H1 (cell line): Measurements from ENCODE around the gene PCDHA9. TPM values are rescaled to one million over a fixed set of nuclear protein-coding genes. Genes with fewer than 3 reads are reported as not detected.

Experiments used
- CTCF ChIA-PET: fragments of 300-600 bp; sonication (Branson Sonifier 250); formaldehyde crosslinking; loops from one replicate; lab custom pipeline; 2021; ENCODE audit not compliant: partially characterized antibody; lab: Charles Lee
- POLR2A ChIA-PET: fragments of 300-600 bp; sonication (Branson Sonifier 250); formaldehyde crosslinking; loops from one replicate; lab custom pipeline; 2021; ENCODE audit warnings: inconsistent platforms; ENCODE audit not compliant: partially characterized antibody; lab: Charles Lee
- DNase-seq, 2 experiments: peaks; one replicate each; pipeline versions ENCODE4 v3.0.0 to v3.0.0-alpha.2; 2010 to 2022; ENCODE audit warnings: low spot score in 2 of 2, low read depth in 1 of 2, mixed read lengths in 1 of 2
- FAIRE-seq: peaks from 2 replicates; lab custom pipeline; 2011; peaks lifted over from hg19 to GRCh38; lab: Jason Lieb, UNC
- H2AFZ ChIP-seq: 2 replicates; pipeline ENCODE4 v1.8.1; 2012; ENCODE audit warnings: low read length, inconsistent platforms
- H2AK5ac ChIP-seq: 2 replicates; pipeline ENCODE4 v1.6.1; 2013; ENCODE audit warnings: low read depth, low read length
- H2BK120ac ChIP-seq: replicated peaks from 2 replicates; pipeline ENCODE3; 2013; ENCODE audit warnings: low read depth, low read length, inconsistent platforms
- H2BK12ac ChIP-seq: 2 replicates; pipeline ENCODE4 v1.6.1; 2013; ENCODE audit warnings: low read depth, low read length
- H2BK15ac ChIP-seq: 2 replicates; pipeline ENCODE4 v1.6.1; 2013; ENCODE audit warnings: low read length
- H2BK20ac ChIP-seq: 2 replicates; pipeline ENCODE4 v1.6.1; 2013; ENCODE audit warnings: low read length
- H2BK5ac ChIP-seq: 2 replicates; pipeline ENCODE4 v1.6.1; 2013; ENCODE audit warnings: low read depth, low read length
- H3K14ac ChIP-seq: 2 replicates; pipeline ENCODE4 v1.6.1; 2013; ENCODE audit warnings: inconsistent platforms; ENCODE audit not compliant: insufficient read length
- H3K18ac ChIP-seq: 2 replicates; pipeline ENCODE4 v1.6.1; 2013; ENCODE audit warnings: low read length; ENCODE audit errors: extremely low read depth
- H3K23ac ChIP-seq: 2 replicates; pipeline ENCODE4 v1.6.1; 2013; ENCODE audit warnings: inconsistent platforms; ENCODE audit not compliant: insufficient read length
- H3K23me2 ChIP-seq: 2 replicates; pipeline ENCODE4 v1.6.1; 2013; ENCODE audit warnings: low read depth, low read length
- H3K27ac ChIP-seq: 2 replicates; pipeline ENCODE4 v1.6.1; 2011; ENCODE audit warnings: low read depth, low read length, inconsistent platforms
- H3K27me3 ChIP-seq, 4 experiments: replicated peaks in 1 of 4; 1 replicate in 1 of 4; 2 replicates in 3 of 4; pipeline versions ENCODE4 v1.6.1 to v1.8.1; 2011 to 2013; ENCODE audit warnings: low read length in 3 of 4, mild to moderate bottlenecking in 3 of 4, inconsistent platforms in 2 of 4, mixed read lengths in 2 of 4, moderate library complexity in 1 of 4; ENCODE audit not compliant: control insufficient read depth in 3 of 4, insufficient read depth in 3 of 4; ENCODE audit errors: extremely low read depth in 1 of 4
- H3K36me3 ChIP-seq, 4 experiments: 2 replicates each; pipeline versions ENCODE4 v1.6.1 to v1.8.1; 2011 to 2013; ENCODE audit warnings: mild to moderate bottlenecking in 4 of 4, low read length in 3 of 4, moderate library complexity in 2 of 4, control low read depth in 1 of 4, inconsistent platforms in 1 of 4; ENCODE audit not compliant: insufficient read depth in 4 of 4, control insufficient read depth in 2 of 4
- H3K4ac ChIP-seq: replicated peaks from 2 replicates; pipeline ENCODE3; 2013; ENCODE audit warnings: low read length, low read depth, mixed read lengths, inconsistent platforms; ENCODE audit not compliant: insufficient read length
- H3K4me1 ChIP-seq, 4 experiments: replicated peaks in 1 of 4; 1 replicate in 1 of 4; 2 replicates in 3 of 4; pipeline versions ENCODE4 v1.6.1 to v1.8.1; 2011 to 2013; ENCODE audit warnings: low read length in 3 of 4, inconsistent platforms in 2 of 4, mixed read lengths in 1 of 4; ENCODE audit not compliant: insufficient read depth in 4 of 4, control insufficient read depth in 3 of 4
- H3K4me2 ChIP-seq, 2 experiments: 2 replicates each; pipeline versions ENCODE4 v1.6.1 to v1.8.1; 2011 to 2013; ENCODE audit warnings: low read depth in 2 of 2, low read length in 2 of 2, control low read depth in 1 of 2, inconsistent platforms in 1 of 2, mild to moderate bottlenecking in 1 of 2; ENCODE audit not compliant: insufficient read depth in 1 of 2
- H3K4me3 ChIP-seq, 4 experiments: fragments of 200-600, 300-600 bp in 1 of 4; sonication (generic), shearing (Covaris generic), sonication (Bioruptor Twin) in 1 of 4; 2 replicates each; pipeline versions ENCODE4 v1.5.1 to v1.8.1; 2011 to 2016; ENCODE audit warnings: low read length in 4 of 4, low read depth in 3 of 4, control low read depth in 2 of 4, inconsistent platforms in 2 of 4, mild to moderate bottlenecking in 2 of 4, mixed read lengths in 1 of 4, moderate library complexity in 1 of 4; ENCODE audit not compliant: insufficient read depth in 2 of 4; ENCODE audit errors: extremely low read depth in 1 of 4
- H3K56ac ChIP-seq: replicated peaks from 2 replicates; pipeline ENCODE3; 2013; ENCODE audit warnings: low read depth, mild to moderate bottlenecking, mixed read lengths, low read length, inconsistent platforms; ENCODE audit not compliant: insufficient read length
- H3K79me1 ChIP-seq: 2 replicates; pipeline ENCODE4 v1.6.1; 2013; ENCODE audit warnings: low read depth, low read length, control low read depth
- H3K79me2 ChIP-seq, 2 experiments: 2 replicates each; pipeline versions ENCODE4 v1.6.1 to v1.8.1; 2012 to 2013; ENCODE audit warnings: low read length in 2 of 2, mild to moderate bottlenecking in 2 of 2, inconsistent platforms in 1 of 2; ENCODE audit not compliant: insufficient read depth in 2 of 2, control insufficient read depth in 1 of 2
- H3K9ac ChIP-seq, 4 experiments: replicated peaks in 1 of 4; 1 replicate in 1 of 4; 2 replicates in 3 of 4; pipeline versions ENCODE4 v1.6.1 to v1.8.1; 2011 to 2013; ENCODE audit warnings: low read depth in 3 of 4, low read length in 3 of 4, control low read depth in 2 of 4, mild to moderate bottlenecking in 2 of 4, moderate library complexity in 2 of 4, inconsistent platforms in 1 of 4; ENCODE audit errors: extremely low read depth in 1 of 4
- H3K9me3 ChIP-seq, 2 experiments: 2 replicates each; pipeline versions ENCODE4 v1.6.1 to v1.8.1; 2012 to 2013; ENCODE audit warnings: mild to moderate bottlenecking in 2 of 2, moderate library complexity in 2 of 2, control low read depth in 1 of 2, inconsistent platforms in 1 of 2, low read depth in 1 of 2, low read length in 1 of 2, mixed read lengths in 1 of 2; ENCODE audit not compliant: insufficient read depth in 2 of 2
- H4K20me1 ChIP-seq, 2 experiments: replicated peaks in 1 of 2; 2 replicates each; pipeline versions ENCODE3 to v1.8.1; 2011 to 2013; ENCODE audit warnings: inconsistent platforms in 2 of 2, low read length in 2 of 2, mild to moderate bottlenecking in 1 of 2; ENCODE audit not compliant: insufficient read depth in 2 of 2, control insufficient read depth in 1 of 2
- H4K5ac ChIP-seq: 2 replicates; pipeline ENCODE4 v1.6.1; 2013; ENCODE audit warnings: low read length, low read depth, mixed read lengths, inconsistent platforms; ENCODE audit not compliant: insufficient read length
- H4K8ac ChIP-seq: 2 replicates; pipeline ENCODE4 v1.8.0; 2013; ENCODE audit warnings: mild to moderate bottlenecking, moderate library complexity, low read length, inconsistent platforms; ENCODE audit not compliant: insufficient read depth; ENCODE audit errors: extremely low read depth
- H4K91ac ChIP-seq: replicated peaks from 2 replicates; pipeline ENCODE3; 2013; ENCODE audit warnings: low read length, mixed read lengths, inconsistent platforms; ENCODE audit not compliant: insufficient read length
- CREB1 ChIP-seq: IDR thresholded peaks from 2 replicates; pipeline ENCODE4 v1.6.1; 2012; ENCODE audit warnings: inconsistent platforms
- GTF2F1 ChIP-seq: IDR thresholded peaks from 2 replicates; pipeline ENCODE4 v1.6.1; 2012; ENCODE audit warnings: low read depth, low read length, improper control_type of control experiment, borderline replicate concordance
- HDAC2 ChIP-seq, 2 experiments: fragments of 300-600 bp in 1 of 2; sonication (generic) in 1 of 2; IDR thresholded peaks; 2 replicates each; pipeline ENCODE4 v1.6.1; 2011 to 2012; ENCODE audit warnings: low read depth in 2 of 2, low read length in 2 of 2, mild to moderate bottlenecking in 2 of 2, moderate library complexity in 2 of 2, borderline replicate concordance in 1 of 2, inconsistent platforms in 1 of 2
- WGBS, 2 experiments: shearing (Covaris generic) in 1 of 2; methylation state at CpG; one replicate each; pipeline versions ENCODE4 v1.1.6 to v1.1.7; 2013 to 2015; ENCODE audit warnings: low lambda C conversion rate in 2 of 2, mixed read lengths in 2 of 2, inconsistent platforms in 1 of 2, low coverage in 1 of 2, missing lambda C conversion rate in 1 of 2; ENCODE audit not compliant: insufficient replicate concordance in 2 of 2, insufficient coverage in 1 of 2, insufficient read length in 1 of 2; ENCODE audit errors: extremely low coverage in 1 of 2, missing lambda C conversion rate in 1 of 2; 5-methylcytosine and 5-hydroxymethylcytosine counted together
- polyA plus RNA-seq, 7 experiments: library from polyadenylated mRNA; depleted of rRNA in 3 of 7; stranded (reverse) in 5 of 7; unstranded in 2 of 7; fragments of >200 nt in 5 of 7; fragments of 200-250 nt in 2 of 7; gene quantifications; 1 replicate in 5 of 7; 2 replicates in 1 of 7; 4 replicates in 1 of 7; pipeline versions ENCODE4 v1.2.1 to v1.2.3, GENCODE V29; 2011 to 2013; ENCODE audit warnings: missing spikeins in 2 of 7, mixed read lengths in 2 of 7
- total RNA-seq: library from RNA; stranded (reverse); fragmentation: NEBNext Ultra II Directional; extraction: Animal tissue kit (Norgen Biotek cat#: 25700); gene quantifications from 2 replicates; pipeline ENCODE4 v1.2.1, GENCODE V29; 2021
- TF ChIP-seq, protein P1 (sequence below), 3 experiments: IDR thresholded peaks; 1 replicate in 2 of 3; 2 replicates in 1 of 3; pipeline versions ENCODE4 v1.5.1 to v1.6.1; 2011; ENCODE audit warnings: low read length in 3 of 3, mild to moderate bottlenecking in 3 of 3, inconsistent platforms in 2 of 3, low read depth in 1 of 3, moderate library complexity in 1 of 3; ENCODE audit not compliant: insufficient read depth in 1 of 3; ENCODE audit errors: control extremely low read depth in 1 of 3
- TF ChIP-seq, protein P2 (sequence below): IDR thresholded peaks from 2 replicates; pipeline ENCODE4 v1.6.1; 2012; ENCODE audit warnings: low read length, inconsistent platforms

PCDHA9 gene
- total and polyA plus RNA-seq, 2 of the 8 experiments (the other 6 are each of a cell fraction or from before 2014, with no cell fraction given) = 0.12 to 0.28 TPM

- H3K23ac ChIP-seq = no peak within 1 kb of the TSS
- no peak within 1 kb of the TSS for H4K91ac ChIP-seq
- no peaks in the 10 kb centered on the region for H3K4me1 ChIP-seq
- no peak within 1 kb of the TSS for H3K56ac ChIP-seq
- ChIA-PET CTCF (interaction anchor here (0.6 to 1.6 kb wide), 6 partner anchors 9 to 243 kb away, joined by 3 to 4 read pairs (median 3); partner anchors contain the start of genes PCDHA11 and PCDHA6), POLR2A (no interaction called here)
- peaks cover 0 to 27% (median 0%) of the 10 kb centered on the region in 4 experiments; a peak in 3 of 8 replicates for H3K36me3 ChIP-seq
- no peak within 1 kb of the TSS; a peak in 1 of 4 replicates for H3K4me2 ChIP-seq
- H3K27ac ChIP-seq = no peak within 1 kb of the TSS
- H2BK12ac ChIP-seq = no peak within 1 kb of the TSS
- H4K20me1 ChIP-seq = no peaks in the 10 kb centered on the region
- no peak within 1 kb of the TSS for H2BK5ac ChIP-seq
- H4K8ac ChIP-seq = no peak within 1 kb of the TSS
- WGBS, 2 experiments = 90% methylated on average over 29 of the region's 29 CpGs; no CpG with 5 or more reads in 1 of the 2 experiments
- H3K9ac ChIP-seq = no peak within 1 kb of the TSS; a peak in 1 of 7 replicates
- no peaks in the 10 kb centered on the region for H3K79me2 ChIP-seq
- H3K18ac ChIP-seq = no peak within 1 kb of the TSS
- H2AK5ac ChIP-seq = no peak within 1 kb of the TSS
- H3K4me3 ChIP-seq = peak within 1 kb of the TSS in 1 of 4 experiments; percentile 28; a peak in 1 of 8 replicates
- no peaks in the 10 kb centered on the region for H3K79me1 ChIP-seq
- FAIRE-seq = peak; percentile 13
- H4K5ac ChIP-seq = no peak within 1 kb of the TSS
- no peaks in the 10 kb centered on the region for H3K27me3 ChIP-seq
- no peak within 1 kb of the TSS for H3K4ac ChIP-seq
- H2BK15ac ChIP-seq = no peak within 1 kb of the TSS
- H2AFZ ChIP-seq = no peak within 1 kb of the TSS
- H3K14ac ChIP-seq = no peak within 1 kb of the TSS
- H2BK120ac ChIP-seq = no peak within 1 kb of the TSS
- H3K23me2 ChIP-seq = no peaks in the 10 kb centered on the region
- peaks cover 0 to 33% of the 10 kb centered on the region in 2 experiments; a peak in 2 of 4 replicates for H3K9me3 ChIP-seq
- TF ChIP-seq, protein P1, sequence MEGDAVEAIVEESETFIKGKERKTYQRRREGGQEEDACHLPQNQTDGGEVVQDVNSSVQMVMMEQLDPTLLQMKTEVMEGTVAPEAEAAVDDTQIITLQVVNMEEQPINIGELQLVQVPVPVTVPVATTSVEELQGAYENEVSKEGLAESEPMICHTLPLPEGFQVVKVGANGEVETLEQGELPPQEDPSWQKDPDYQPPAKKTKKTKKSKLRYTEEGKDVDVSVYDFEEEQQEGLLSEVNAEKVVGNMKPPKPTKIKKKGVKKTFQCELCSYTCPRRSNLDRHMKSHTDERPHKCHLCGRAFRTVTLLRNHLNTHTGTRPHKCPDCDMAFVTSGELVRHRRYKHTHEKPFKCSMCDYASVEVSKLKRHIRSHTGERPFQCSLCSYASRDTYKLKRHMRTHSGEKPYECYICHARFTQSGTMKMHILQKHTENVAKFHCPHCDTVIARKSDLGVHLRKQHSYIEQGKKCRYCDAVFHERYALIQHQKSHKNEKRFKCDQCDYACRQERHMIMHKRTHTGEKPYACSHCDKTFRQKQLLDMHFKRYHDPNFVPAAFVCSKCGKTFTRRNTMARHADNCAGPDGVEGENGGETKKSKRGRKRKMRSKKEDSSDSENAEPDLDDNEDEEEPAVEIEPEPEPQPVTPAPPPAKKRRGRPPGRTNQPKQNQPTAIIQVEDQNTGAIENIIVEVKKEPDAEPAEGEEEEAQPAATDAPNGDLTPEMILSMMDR (IDR thresholded peaks at IDR 0.05; ENCODE audit: control extremely low read depth in 1 of 3, insufficient read depth in 1 of 3, low read depth in 1 of 3, low read length in 3 of 3) = peak in 2 of 3 experiments; percentile 4 to 20; a peak in 2 of 4 replicates
- TF ChIP-seq GTF2F1 (no peak), HDAC2 (IDR thresholded peaks at IDR 0.05; ENCODE audit: borderline replicate concordance in 1 of 2, low read depth in 2 of 2, low read length in 2 of 2) (no peak), CREB1 (no peak)
- TF ChIP-seq, protein P2, sequence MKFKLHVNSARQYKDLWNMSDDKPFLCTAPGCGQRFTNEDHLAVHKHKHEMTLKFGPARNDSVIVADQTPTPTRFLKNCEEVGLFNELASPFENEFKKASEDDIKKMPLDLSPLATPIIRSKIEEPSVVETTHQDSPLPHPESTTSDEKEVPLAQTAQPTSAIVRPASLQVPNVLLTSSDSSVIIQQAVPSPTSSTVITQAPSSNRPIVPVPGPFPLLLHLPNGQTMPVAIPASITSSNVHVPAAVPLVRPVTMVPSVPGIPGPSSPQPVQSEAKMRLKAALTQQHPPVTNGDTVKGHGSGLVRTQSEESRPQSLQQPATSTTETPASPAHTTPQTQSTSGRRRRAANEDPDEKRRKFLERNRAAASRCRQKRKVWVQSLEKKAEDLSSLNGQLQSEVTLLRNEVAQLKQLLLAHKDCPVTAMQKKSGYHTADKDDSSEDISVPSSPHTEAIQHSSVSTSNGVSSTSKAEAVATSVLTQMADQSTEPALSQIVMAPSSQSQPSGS = no peak
- TF ChIP-seq, all 59 proteins: peak for 1
- no peak within 1 kb of the TSS for H2BK20ac ChIP-seq
- DNase-seq = no peak
Observed at GRCh38 chr5:140800816-140801493, 47.2 kb upstream of the PCDHA9 start, which contains the start of gene PCDHA3. Gene PCDHA3 (plus strand): TSS chr5:140801057.
